Neural cell (in vitro differentiated cells): ENCODE data around the gene TIPARP. TPM values are rescaled to one million over a fixed set of nuclear protein-coding genes. Genes with fewer than 3 reads are reported as not detected.
"Not testable (repeated sequence)": the region's sequence is repeated elsewhere in the genome, so short reads cannot be mapped to it uniquely, and the experiment has no call there.

Experiments used
- H2AFZ ChIP-seq: fragments of 200-600, 300-800 bp; sonication (generic), shearing (Covaris generic); 2 replicates; pipeline ENCODE4 v1.6.0; 2014; ENCODE audit warnings: low read depth, mild to moderate bottlenecking, antibody characterized with exemption, low read length, moderate library complexity
- H3F3A ChIP-seq: fragments of 200-600 bp; shearing (Covaris generic); 2 replicates; pipeline ENCODE4 v1.6.1; 2016; ENCODE audit warnings: mild to moderate bottlenecking, moderate library complexity, mixed read lengths, antibody characterized with exemption, low read length; ENCODE audit not compliant: insufficient read depth, poor library complexity, severe bottlenecking
- H3K27ac ChIP-seq: fragments of 200-600, 300-800 bp; sonication (generic), shearing (Covaris generic); 2 replicates; pipeline ENCODE4 v1.5.1; 2014; ENCODE audit warnings: mild to moderate bottlenecking, low read length, moderate library complexity
- H3K27me3 ChIP-seq: fragments of 300-800, 200-600 bp; sonication (generic), shearing (Covaris generic); 2 replicates; pipeline ENCODE4 v1.6.0; 2014; ENCODE audit warnings: mild to moderate bottlenecking, low read depth, low read length, moderate library complexity; ENCODE audit not compliant: insufficient read depth
- H3K36me3 ChIP-seq: fragments of 300-800, 200-600 bp; sonication (generic), shearing (Covaris generic); 2 replicates; pipeline ENCODE4 v1.5.1; 2014; ENCODE audit warnings: mild to moderate bottlenecking, antibody characterized with exemption, low read length, moderate library complexity; ENCODE audit not compliant: insufficient read depth
- H3K4me2 ChIP-seq: fragments of 300-800, 200-600 bp; sonication (generic), shearing (Covaris generic); 2 replicates; pipeline ENCODE4 v1.6.0; 2014; ENCODE audit warnings: mild to moderate bottlenecking, low read length
- H3K4me3 ChIP-seq: fragments of 300-800, 200-600 bp; sonication (generic), shearing (Covaris generic); 2 replicates; pipeline ENCODE4 v1.5.1; 2014; ENCODE audit warnings: mild to moderate bottlenecking, low read length, moderate library complexity
- H3K79me2 ChIP-seq: fragments of 200-600 bp; shearing (Covaris generic); replicated peaks from 2 replicates; pipeline ENCODE4 v1.6.0; 2014; ENCODE audit warnings: mild to moderate bottlenecking, low read length, moderate library complexity; ENCODE audit not compliant: insufficient read depth
- H3K9ac ChIP-seq: fragments of 300-800, 200-600 bp; sonication (generic), shearing (Covaris generic); 2 replicates; pipeline ENCODE4 v1.6.1; 2016; ENCODE audit warnings: mild to moderate bottlenecking, low read length, mixed read lengths
- H3K9me2 ChIP-seq: fragments of 200-600 bp; shearing (Covaris generic); 2 replicates; pipeline ENCODE4 v1.6.1; 2016; ENCODE audit warnings: mild to moderate bottlenecking, low read length, mixed read lengths; ENCODE audit not compliant: insufficient read depth
- H3K9me3 ChIP-seq: fragments of 200-600, 300-800 bp; sonication (generic), shearing (Covaris generic); 2 replicates; pipeline ENCODE4 v1.6.1; 2016; ENCODE audit warnings: mild to moderate bottlenecking, mixed run types, low read length, moderate library complexity, mixed read lengths
- H4K20me1 ChIP-seq: fragments of 200-600 bp; shearing (Covaris generic); 2 replicates; pipeline ENCODE4 v1.6.1; 2016; ENCODE audit warnings: mild to moderate bottlenecking, mixed run types; ENCODE audit not compliant: insufficient read depth
- EP300 ChIP-seq: fragments of 450-650 bp; conservative IDR thresholded peaks from 2 replicates; pipeline ENCODE4 v1.6.1; 2014; ENCODE audit warnings: antibody characterized with exemption, mild to moderate bottlenecking, moderate library complexity; ENCODE audit not compliant: poor library complexity, severe bottlenecking
- EZH2 ChIP-seq: fragments of 200-600, 300-800 bp; shearing (Covaris generic), sonication (generic); IDR thresholded peaks from 2 replicates; pipeline ENCODE4 v1.6.1; 2014; ENCODE audit warnings: antibody characterized with exemption, low read length, borderline replicate concordance, mild to moderate bottlenecking; ENCODE audit not compliant: insufficient read depth, poor library complexity, severe bottlenecking
- MXI1 ChIP-seq: fragments of 450-650 bp; conservative IDR thresholded peaks from 2 replicates; pipeline ENCODE4 v1.6.1; 2014; ENCODE audit warnings: antibody characterized with exemption, mild to moderate bottlenecking; ENCODE audit not compliant: poor library complexity, severe bottlenecking
- POLR2AphosphoS5 ChIP-seq: IDR thresholded peaks from 2 replicates; pipeline ENCODE4 v1.6.1; 2012
- RAD21 ChIP-seq: fragments of 450-650 bp; conservative IDR thresholded peaks from 2 replicates; pipeline ENCODE4 v1.6.1; 2014; ENCODE audit warnings: antibody characterized with exemption, mild to moderate bottlenecking, moderate library complexity
- SMC3 ChIP-seq: fragments of 450-650 bp; conservative IDR thresholded peaks from 2 replicates; pipeline ENCODE4 v1.6.1; 2014; ENCODE audit warnings: antibody characterized with exemption, mild to moderate bottlenecking, moderate library complexity; ENCODE audit not compliant: poor library complexity
- TAF1 ChIP-seq: IDR thresholded peaks from 2 replicates; pipeline ENCODE4 v1.6.1; 2012; ENCODE audit warnings: low read depth
- polyA plus RNA-seq: library from polyadenylated mRNA; depleted of rRNA; stranded (reverse); fragments of >200 nt; gene quantifications from 2 replicates; pipeline ENCODE4 v1.2.3, GENCODE V29; 2014
- TF ChIP-seq, protein P1 (sequence below): IDR thresholded peaks from 2 replicates; pipeline ENCODE4 v1.6.1; 2012; ENCODE audit warnings: borderline replicate concordance
- TF ChIP-seq, protein P2 (sequence below): fragments of 450-650 bp; IDR thresholded peaks from 2 replicates; pipeline ENCODE4 v1.5.1; 2014; ENCODE audit warnings: antibody characterized with exemption, mild to moderate bottlenecking, moderate library complexity; ENCODE audit not compliant: poor library complexity, severe bottlenecking

Gene TIPARP
- polyA plus RNA-seq, 1 donor from 2014 or later: 5.4 TPM

DNA sequence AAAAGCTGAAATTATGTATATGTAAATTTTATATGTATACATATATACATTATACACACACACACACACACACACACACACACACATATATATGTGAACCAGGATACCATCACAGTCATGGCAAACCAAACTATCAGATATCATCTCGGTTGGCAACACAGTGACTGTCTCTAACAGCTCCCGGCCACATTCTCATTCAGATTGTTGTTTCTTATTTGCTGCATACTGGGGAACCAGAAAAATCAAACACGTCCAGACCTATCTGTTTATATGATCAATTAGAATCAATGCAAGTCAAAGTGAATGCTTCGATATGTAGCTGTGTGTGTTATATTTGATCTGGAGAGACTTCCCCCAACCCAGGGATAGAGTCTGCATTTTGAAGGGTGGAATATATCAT, 61.1 kb downstream of the TIPARP start:
- Histone ChIP-seq H3K27me3 (no peaks in the 10 kb centered on the region), H3K79me2 (no peaks in the 10 kb centered on the region), H3K4me3 (no peak overlapping the region), H4K20me1 (no peaks in the 10 kb centered on the region), H3K4me2 (no peak overlapping the region), H3F3A (no peaks in the 10 kb centered on the region), H3K9ac (no peak overlapping the region), H3K27ac (no peak overlapping the region), H2AFZ (no peak overlapping the region), H3K9me3 (no peaks in the 10 kb centered on the region), H3K9me2 (no peaks in the 10 kb centered on the region), H3K36me3 (no peaks in the 10 kb centered on the region)
- TF ChIP-seq TAF1: no peak
- TF ChIP-seq EP300: no peak

DNA sequence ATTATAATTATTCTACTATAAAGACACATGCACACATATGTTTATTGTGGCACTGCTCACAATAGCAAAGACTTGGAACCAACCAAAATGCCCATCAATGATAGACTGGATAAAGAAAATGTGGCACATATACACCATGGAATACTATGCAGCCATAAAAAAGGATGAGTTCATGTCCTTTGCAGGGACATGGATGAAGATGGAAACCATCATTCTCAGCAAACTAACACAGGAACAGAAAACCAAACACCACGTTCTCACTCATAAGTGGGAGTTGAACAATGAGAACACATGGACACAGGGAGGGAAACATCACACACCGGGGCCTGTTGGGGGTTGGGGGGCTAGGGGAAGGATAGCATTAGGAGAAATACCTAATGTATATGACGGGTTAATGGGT, 62.7 kb downstream of the TIPARP start:
- not testable (repeated sequence) for H4K20me1 ChIP-seq, H3K36me3 ChIP-seq, H3K27ac ChIP-seq, H3K9me3 ChIP-seq, H3K27me3 ChIP-seq, H2AFZ ChIP-seq, H3F3A ChIP-seq, H3K9ac ChIP-seq, H3K9me2 ChIP-seq, H3K4me3 ChIP-seq, H3K79me2 ChIP-seq, H3K4me2 ChIP-seq

DNA sequence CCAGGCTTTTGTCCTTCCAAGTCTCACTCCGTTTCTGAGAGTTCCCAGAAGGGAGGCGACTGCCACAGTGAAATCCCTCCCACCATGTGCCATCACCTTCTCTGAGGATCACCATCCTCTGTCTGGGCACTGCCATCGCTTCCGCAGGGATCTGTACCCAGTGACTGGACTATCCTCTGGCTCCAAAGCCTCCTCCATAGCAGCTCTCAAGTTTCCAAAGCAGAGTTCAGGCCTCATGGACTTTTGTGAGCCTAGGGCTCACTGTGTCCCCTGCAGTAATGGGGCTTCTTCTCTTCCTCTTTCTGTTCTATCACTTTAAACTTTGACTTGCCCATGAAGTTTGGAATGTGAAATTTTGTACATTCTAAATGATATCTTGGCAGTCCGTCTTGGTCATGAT, 63.9 kb downstream of the TIPARP start:
- Histone ChIP-seq H3K79me2 (no peaks in the 10 kb centered on the region), H3K27ac (no peak overlapping the region), H3K27me3 (no peaks in the 10 kb centered on the region), H3F3A (no peaks in the 10 kb centered on the region), H4K20me1 (no peaks in the 10 kb centered on the region), H3K4me2 (no peak overlapping the region), H3K36me3 (no peaks in the 10 kb centered on the region), H3K9me2 (no peaks in the 10 kb centered on the region), H3K4me3 (no peak overlapping the region), H3K9me3 (no peaks in the 10 kb centered on the region), H3K9ac (no peak overlapping the region), H2AFZ (no peak overlapping the region)
- TF ChIP-seq TAF1 (no peak), POLR2AphosphoS5 (no peak), EP300 (no peak), MXI1 (no peak), SMC3 (no peak), RAD21 (no peak), EZH2 (no peak)
- TF ChIP-seq, protein P1, sequence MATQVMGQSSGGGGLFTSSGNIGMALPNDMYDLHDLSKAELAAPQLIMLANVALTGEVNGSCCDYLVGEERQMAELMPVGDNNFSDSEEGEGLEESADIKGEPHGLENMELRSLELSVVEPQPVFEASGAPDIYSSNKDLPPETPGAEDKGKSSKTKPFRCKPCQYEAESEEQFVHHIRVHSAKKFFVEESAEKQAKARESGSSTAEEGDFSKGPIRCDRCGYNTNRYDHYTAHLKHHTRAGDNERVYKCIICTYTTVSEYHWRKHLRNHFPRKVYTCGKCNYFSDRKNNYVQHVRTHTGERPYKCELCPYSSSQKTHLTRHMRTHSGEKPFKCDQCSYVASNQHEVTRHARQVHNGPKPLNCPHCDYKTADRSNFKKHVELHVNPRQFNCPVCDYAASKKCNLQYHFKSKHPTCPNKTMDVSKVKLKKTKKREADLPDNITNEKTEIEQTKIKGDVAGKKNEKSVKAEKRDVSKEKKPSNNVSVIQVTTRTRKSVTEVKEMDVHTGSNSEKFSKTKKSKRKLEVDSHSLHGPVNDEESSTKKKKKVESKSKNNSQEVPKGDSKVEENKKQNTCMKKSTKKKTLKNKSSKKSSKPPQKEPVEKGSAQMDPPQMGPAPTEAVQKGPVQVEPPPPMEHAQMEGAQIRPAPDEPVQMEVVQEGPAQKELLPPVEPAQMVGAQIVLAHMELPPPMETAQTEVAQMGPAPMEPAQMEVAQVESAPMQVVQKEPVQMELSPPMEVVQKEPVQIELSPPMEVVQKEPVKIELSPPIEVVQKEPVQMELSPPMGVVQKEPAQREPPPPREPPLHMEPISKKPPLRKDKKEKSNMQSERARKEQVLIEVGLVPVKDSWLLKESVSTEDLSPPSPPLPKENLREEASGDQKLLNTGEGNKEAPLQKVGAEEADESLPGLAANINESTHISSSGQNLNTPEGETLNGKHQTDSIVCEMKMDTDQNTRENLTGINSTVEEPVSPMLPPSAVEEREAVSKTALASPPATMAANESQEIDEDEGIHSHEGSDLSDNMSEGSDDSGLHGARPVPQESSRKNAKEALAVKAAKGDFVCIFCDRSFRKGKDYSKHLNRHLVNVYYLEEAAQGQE: no peak
- TF ChIP-seq, protein P2, sequence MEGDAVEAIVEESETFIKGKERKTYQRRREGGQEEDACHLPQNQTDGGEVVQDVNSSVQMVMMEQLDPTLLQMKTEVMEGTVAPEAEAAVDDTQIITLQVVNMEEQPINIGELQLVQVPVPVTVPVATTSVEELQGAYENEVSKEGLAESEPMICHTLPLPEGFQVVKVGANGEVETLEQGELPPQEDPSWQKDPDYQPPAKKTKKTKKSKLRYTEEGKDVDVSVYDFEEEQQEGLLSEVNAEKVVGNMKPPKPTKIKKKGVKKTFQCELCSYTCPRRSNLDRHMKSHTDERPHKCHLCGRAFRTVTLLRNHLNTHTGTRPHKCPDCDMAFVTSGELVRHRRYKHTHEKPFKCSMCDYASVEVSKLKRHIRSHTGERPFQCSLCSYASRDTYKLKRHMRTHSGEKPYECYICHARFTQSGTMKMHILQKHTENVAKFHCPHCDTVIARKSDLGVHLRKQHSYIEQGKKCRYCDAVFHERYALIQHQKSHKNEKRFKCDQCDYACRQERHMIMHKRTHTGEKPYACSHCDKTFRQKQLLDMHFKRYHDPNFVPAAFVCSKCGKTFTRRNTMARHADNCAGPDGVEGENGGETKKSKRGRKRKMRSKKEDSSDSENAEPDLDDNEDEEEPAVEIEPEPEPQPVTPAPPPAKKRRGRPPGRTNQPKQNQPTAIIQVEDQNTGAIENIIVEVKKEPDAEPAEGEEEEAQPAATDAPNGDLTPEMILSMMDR: no peak
